Measurements from ENCODE around the gene HCN2. TPM values are rescaled to one million over a fixed set of nuclear protein-coding genes. Genes with fewer than 3 reads are reported as not detected.

HCN2 gene
- total and polyA plus RNA-seq, 3 donors from 2014 or later, result 5.5 to 12.4 (median 6.6) TPM

- WGBS, 2 donors, result 72 to 90% methylated on average over 12 to 31 of the region's 31 CpGs
- H3K4me3 ChIP-seq, result no peak overlapping the region
- no peaks in the 10 kb centered on the region for H3K36me3 ChIP-seq (ENCODE audit: low read depth, missing control alignments)
- H3K27me3 ChIP-seq, result no peaks in the 10 kb centered on the region
- no peaks in the 10 kb centered on the region for H3K9me3 ChIP-seq
- H3K27ac ChIP-seq, result no peak overlapping the region
- no peak for DNase-seq
- TF ChIP-seq, protein P1, sequence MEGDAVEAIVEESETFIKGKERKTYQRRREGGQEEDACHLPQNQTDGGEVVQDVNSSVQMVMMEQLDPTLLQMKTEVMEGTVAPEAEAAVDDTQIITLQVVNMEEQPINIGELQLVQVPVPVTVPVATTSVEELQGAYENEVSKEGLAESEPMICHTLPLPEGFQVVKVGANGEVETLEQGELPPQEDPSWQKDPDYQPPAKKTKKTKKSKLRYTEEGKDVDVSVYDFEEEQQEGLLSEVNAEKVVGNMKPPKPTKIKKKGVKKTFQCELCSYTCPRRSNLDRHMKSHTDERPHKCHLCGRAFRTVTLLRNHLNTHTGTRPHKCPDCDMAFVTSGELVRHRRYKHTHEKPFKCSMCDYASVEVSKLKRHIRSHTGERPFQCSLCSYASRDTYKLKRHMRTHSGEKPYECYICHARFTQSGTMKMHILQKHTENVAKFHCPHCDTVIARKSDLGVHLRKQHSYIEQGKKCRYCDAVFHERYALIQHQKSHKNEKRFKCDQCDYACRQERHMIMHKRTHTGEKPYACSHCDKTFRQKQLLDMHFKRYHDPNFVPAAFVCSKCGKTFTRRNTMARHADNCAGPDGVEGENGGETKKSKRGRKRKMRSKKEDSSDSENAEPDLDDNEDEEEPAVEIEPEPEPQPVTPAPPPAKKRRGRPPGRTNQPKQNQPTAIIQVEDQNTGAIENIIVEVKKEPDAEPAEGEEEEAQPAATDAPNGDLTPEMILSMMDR (IDR thresholded peaks at IDR 0.05), result no peak
- TF ChIP-seq POLR2A (IDR thresholded peaks at IDR 0.05), result no peak
- peaks cover 15% of the 10 kb centered on the region for H3K4me1 ChIP-seq
- intact Hi-C loops (cut with DNase I; ENCODE audit: low total_unique reads), result no loop called here
Measured at GRCh38 chr19:640606-641189, 51.0 kb downstream of the HCN2 start.

DNA sequence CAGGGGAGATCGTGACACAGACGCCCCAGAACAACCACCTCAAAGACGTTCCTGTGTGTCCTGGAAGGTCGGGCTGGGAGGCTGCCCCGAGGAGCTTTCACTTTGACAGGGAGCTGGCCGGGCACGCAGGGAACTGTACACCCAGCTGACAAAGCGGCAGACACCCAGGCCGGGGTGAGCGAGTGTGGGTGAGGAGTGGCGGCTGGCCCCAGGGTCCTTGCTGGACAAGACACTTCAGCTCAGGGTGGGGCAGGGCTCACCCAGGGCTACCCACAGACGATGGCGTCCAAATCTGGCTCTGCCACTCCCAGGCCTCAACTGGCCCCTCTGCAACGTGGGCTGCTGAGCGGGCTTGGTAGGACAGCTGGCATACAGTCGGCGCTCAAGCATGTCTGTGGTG lies 52.0 kb downstream of the HCN2 start:
- Histone ChIP-seq H3K27ac (no peak overlapping the region), H3K9me3 (no peaks in the 10 kb centered on the region), H3K27me3 (no peaks in the 10 kb centered on the region), H3K4me3 (no peak overlapping the region), H3K36me3 (ENCODE audit: low read depth, missing control alignments) (no peaks in the 10 kb centered on the region), H3K4me1 (peaks cover 15% of the 10 kb centered on the region)
- DNase-seq, result no peak
- 74 to 88% methylated on average over 5 to 15 of the region's 17 CpGs for WGBS, 2 donors
- TF ChIP-seq POLR2A (IDR thresholded peaks at IDR 0.05), result no peak
- TF ChIP-seq, protein P1 (IDR thresholded peaks at IDR 0.05), result no peak
- intact Hi-C loops (cut with DNase I; ENCODE audit: low total_unique reads), result no loop called here

DNA sequence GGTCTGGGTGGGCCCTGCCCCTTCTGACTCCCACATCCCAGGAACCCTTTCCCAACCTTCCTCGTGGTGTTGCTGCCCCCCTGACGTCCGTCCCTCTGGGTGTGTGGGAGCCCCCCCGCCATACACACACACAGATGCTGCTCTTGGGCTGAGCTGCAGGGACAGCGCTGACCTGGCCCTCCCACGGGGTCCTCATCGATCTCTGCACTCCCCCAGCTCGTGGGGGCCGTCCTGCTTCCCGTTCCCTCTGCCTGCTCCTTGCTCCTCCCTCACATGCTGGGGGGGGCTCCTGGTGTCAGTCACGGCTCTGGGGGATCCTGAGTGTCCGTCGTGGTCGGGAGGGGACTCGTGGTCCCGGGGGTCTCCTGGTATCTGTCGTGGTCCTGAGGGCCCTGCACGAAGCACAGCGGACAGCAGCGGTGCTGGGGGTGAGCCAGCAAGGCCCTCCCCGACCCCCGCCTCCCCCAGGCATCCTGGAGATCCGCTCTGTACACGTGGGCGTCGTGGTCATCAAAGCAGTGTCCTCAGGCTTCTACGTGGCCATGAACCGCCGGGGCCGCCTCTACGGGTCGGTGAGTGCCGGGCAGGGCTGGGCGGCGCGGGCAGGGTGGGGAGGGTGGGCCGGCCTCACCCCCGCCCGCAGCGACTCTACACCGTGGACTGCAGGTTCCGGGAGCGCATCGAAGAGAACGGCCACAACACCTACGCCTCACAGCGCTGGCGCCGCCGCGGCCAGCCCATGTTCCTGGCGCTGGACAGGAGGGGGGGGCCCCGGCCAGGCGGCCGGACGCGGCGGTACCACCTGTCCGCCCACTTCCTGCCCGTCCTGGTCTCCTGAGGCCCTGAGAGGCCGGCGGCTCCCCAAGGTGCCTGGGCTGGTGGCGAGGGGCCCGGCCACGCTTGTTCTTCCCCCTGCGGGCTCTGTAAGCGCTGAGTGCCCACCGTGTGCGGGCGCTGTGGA lies 53.4 kb downstream of the HCN2 start:
- H3K27me3 ChIP-seq, result no peaks in the 10 kb centered on the region
- H3K4me3 ChIP-seq, result no peak overlapping the region
- no peak for DNase-seq
- WGBS, 2 donors, result 69 to 72% methylated on average over 10 to 54 of the region's 70 CpGs
- peaks cover 15% of the 10 kb centered on the region for H3K4me1 ChIP-seq
- H3K9me3 ChIP-seq, result no peaks in the 10 kb centered on the region
- intact Hi-C loops (cut with DNase I; ENCODE audit: low total_unique reads), result no loop called here
- H3K36me3 ChIP-seq (ENCODE audit: low read depth, missing control alignments), result no peaks in the 10 kb centered on the region
- no peak overlapping the region for H3K27ac ChIP-seq
- no peak for TF ChIP-seq POLR2A (IDR thresholded peaks at IDR 0.05)
- TF ChIP-seq, protein P1 (IDR thresholded peaks at IDR 0.05), result no peak

GRCh38 chr19:643736-644135 lies 54.1 kb downstream of the HCN2 start:
- H3K4me1 ChIP-seq, result peaks cover 15% of the 10 kb centered on the region
- DNase-seq, result no peak
- H3K36me3 ChIP-seq (ENCODE audit: low read depth, missing control alignments), result no peaks in the 10 kb centered on the region
- no peaks in the 10 kb centered on the region for H3K9me3 ChIP-seq
- no peak overlapping the region for H3K27ac ChIP-seq
- intact Hi-C loops (cut with DNase I; ENCODE audit: low total_unique reads), result no loop called here
- H3K27me3 ChIP-seq, result no peaks in the 10 kb centered on the region
- 90 to 92% methylated on average over 24 of the region's 24 CpGs for WGBS, 2 donors
- no peak overlapping the region for H3K4me3 ChIP-seq
- TF ChIP-seq, protein P1 (IDR thresholded peaks at IDR 0.05), result no peak
- TF ChIP-seq POLR2A (IDR thresholded peaks at IDR 0.05), result no peak
